ENCODE measurements around the gene IAPP. TPM values are rescaled to one million over a fixed set of nuclear protein-coding genes. Genes with fewer than 3 reads are reported as not detected.
A peak's percentile ranks its signal among the peaks of the same experiment; 100 is the strongest.

IAPP gene
- total RNA-seq, 1 experiment from 2014 or later: not detected

GRCh38 chr12:21341769-21342168, 30.9 kb upstream of the IAPP start:
- no peaks in the 10 kb centered on the region for H3K27me3 Mint-ChIP-seq (ENCODE audit: low read depth)
- H2BK5ac ChIP-seq (ENCODE audit: insufficient read length, low read length): no peak overlapping the region
- no peaks in the 10 kb centered on the region for H3K27me3 ChIP-seq (ENCODE audit: insufficient read depth, low read length)
- no peaks in the 10 kb centered on the region for H3K79me2 ChIP-seq (ENCODE audit: insufficient read depth, low read length)
- H2AFZ ChIP-seq (ENCODE audit: low read length): no peak overlapping the region
- H3K27ac Mint-ChIP-seq: peak overlapping the region in 1 of 3 experiments; percentile 32; a peak in 1 of 7 replicates
- H3K79me1 ChIP-seq (ENCODE audit: insufficient read depth, low read depth, low read length, poor library complexity, severe bottlenecking): no peaks in the 10 kb centered on the region
- H3K9ac ChIP-seq (ENCODE audit: extremely low read depth, insufficient read length, low read length): no peak overlapping the region
- WGBS (ENCODE audit: extremely low coverage, insufficient read length, low lambda C conversion rate): 100% methylated on average over 1 of the region's 4 CpGs
- TF ChIP-seq, protein P1, sequence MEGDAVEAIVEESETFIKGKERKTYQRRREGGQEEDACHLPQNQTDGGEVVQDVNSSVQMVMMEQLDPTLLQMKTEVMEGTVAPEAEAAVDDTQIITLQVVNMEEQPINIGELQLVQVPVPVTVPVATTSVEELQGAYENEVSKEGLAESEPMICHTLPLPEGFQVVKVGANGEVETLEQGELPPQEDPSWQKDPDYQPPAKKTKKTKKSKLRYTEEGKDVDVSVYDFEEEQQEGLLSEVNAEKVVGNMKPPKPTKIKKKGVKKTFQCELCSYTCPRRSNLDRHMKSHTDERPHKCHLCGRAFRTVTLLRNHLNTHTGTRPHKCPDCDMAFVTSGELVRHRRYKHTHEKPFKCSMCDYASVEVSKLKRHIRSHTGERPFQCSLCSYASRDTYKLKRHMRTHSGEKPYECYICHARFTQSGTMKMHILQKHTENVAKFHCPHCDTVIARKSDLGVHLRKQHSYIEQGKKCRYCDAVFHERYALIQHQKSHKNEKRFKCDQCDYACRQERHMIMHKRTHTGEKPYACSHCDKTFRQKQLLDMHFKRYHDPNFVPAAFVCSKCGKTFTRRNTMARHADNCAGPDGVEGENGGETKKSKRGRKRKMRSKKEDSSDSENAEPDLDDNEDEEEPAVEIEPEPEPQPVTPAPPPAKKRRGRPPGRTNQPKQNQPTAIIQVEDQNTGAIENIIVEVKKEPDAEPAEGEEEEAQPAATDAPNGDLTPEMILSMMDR (conservative IDR thresholded peaks at IDR 0.05): no peak
- H2BK120ac ChIP-seq (ENCODE audit: low read depth, low read length, poor library complexity, severe bottlenecking): no peak overlapping the region
- no peak overlapping the region for H3K18ac ChIP-seq (ENCODE audit: insufficient read length, low read depth, low read length)
- no peak overlapping the region for H3K4ac ChIP-seq (ENCODE audit: low read depth, low read length)
- no peaks in the 10 kb centered on the region for H3K9me3 ChIP-seq (ENCODE audit: control insufficient read depth, low read depth, low read length)
- H3K23me2 ChIP-seq (ENCODE audit: insufficient read length, low read depth, low read length, poor library complexity, severe bottlenecking): no peaks in the 10 kb centered on the region
- no peak for DNase-seq
- H4K91ac ChIP-seq (ENCODE audit: insufficient read length, low read depth, low read length): no peak overlapping the region
- H3K4me2 ChIP-seq (ENCODE audit: insufficient read depth, insufficient read length, low read length): no peak overlapping the region
- no peak overlapping the region for H3K56ac ChIP-seq (ENCODE audit: insufficient read length, low read depth, low read length)
- H4K8ac ChIP-seq (replicated peaks; ENCODE audit: insufficient read length, low read depth, low read length): no peak overlapping the region
- H4K20me1 ChIP-seq (ENCODE audit: control insufficient read depth, insufficient read depth, insufficient read length): no peaks in the 10 kb centered on the region
- H2BK12ac ChIP-seq (ENCODE audit: insufficient read length, low read depth, low read length): no peak overlapping the region
- H4K5ac ChIP-seq (ENCODE audit: insufficient read length, low read depth, low read length): no peak overlapping the region
- no peak overlapping the region for H3K14ac ChIP-seq (ENCODE audit: insufficient read depth, low read length)
- peaks cover 3% of the 10 kb centered on the region; the same call in 1 of the 2 replicates for H3K4me1 ChIP-seq (ENCODE audit: insufficient read depth, low read length)
- no peaks in the 10 kb centered on the region; a peak in 1 of 5 replicates for H3K9me3 Mint-ChIP-seq
- no peak overlapping the region for H3K4me3 Mint-ChIP-seq
- peaks cover 25 to 30% of the 10 kb centered on the region in 2 experiments for H3K4me1 Mint-ChIP-seq
- H3K23ac ChIP-seq (ENCODE audit: insufficient read length, low read depth, low read length): no peak overlapping the region
- no peak overlapping the region for H2BK20ac ChIP-seq (ENCODE audit: low read depth, low read length, poor library complexity, severe bottlenecking)
- no peak overlapping the region for H3K27ac ChIP-seq (ENCODE audit: insufficient read length, low read depth, low read length)
- H3T11ph ChIP-seq (ENCODE audit: low read length): no peak overlapping the region
- H2AK5ac ChIP-seq (ENCODE audit: insufficient read length, low read length): no peak overlapping the region
- peaks cover 0 to 4% (median 0%) of the 10 kb centered on the region in 3 experiments; a peak in 2 of 7 replicates for H3K36me3 Mint-ChIP-seq (ENCODE audit: insufficient read depth in 1 of 3, low read depth in 3 of 3)
- H2BK15ac ChIP-seq (ENCODE audit: low read depth, low read length): no peak overlapping the region
